Measurements from ENCODE around the gene DESI2.
"Not testable (repeated sequence)": the region's sequence is repeated elsewhere in the genome, so short reads cannot be mapped to it uniquely, and the experiment has no call there.

The DESI2 gene

DNA sequence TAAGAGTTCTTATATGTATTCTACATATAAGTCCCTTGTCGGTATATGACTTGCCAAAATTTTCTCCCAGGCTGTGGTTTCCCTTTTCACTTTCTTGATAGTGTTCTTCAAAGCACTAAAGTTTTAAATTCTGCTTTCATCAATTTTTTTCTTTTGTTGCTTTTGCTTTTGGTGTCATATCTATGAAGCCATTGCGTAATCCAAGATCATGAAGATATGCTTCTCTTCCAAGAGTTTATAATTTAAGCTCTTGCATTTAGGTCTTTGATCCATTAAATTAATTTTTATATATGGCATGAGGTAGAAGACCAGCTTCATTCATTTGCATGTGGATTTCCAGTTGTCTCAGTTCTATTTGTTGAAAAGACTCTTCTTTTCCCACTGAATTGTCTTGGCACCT, 22.2 kb downstream of the DESI2 start:
- no peak overlapping the region for H3K4me3 ChIP-seq (ENCODE audit: low read depth, low read length)
- TF ChIP-seq CTCF (IDR thresholded peaks at IDR 0.05; ENCODE audit: control insufficient read depth, extremely low read depth, insufficient read depth), result no peak
- no peak for DNase-seq (ENCODE audit: low read depth)

DNA sequence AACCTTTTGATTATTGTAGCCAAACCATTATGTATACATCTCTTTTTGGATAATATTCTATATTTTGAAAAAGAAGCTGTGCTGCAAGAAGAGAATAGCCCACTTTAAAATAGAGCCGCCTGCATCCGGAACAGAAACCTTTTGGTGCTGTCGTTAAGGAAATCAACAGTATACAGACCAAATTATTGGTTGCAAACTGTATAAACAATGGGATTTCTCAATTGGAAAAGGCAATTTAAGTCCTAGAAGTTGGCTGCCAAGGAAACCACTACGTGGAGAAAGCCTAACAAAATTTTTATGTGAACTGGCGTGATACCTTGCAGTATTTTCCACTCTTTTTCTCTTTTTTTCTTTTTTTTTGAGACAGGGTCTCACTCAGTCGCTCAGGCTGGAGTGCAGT, 25.8 kb downstream of the DESI2 start:
- H3K4me3 ChIP-seq (ENCODE audit: low read depth, low read length), result no peak overlapping the region
- no peak for TF ChIP-seq CTCF (IDR thresholded peaks at IDR 0.05; ENCODE audit: control insufficient read depth, extremely low read depth, insufficient read depth)
- no peak for DNase-seq (ENCODE audit: low read depth)

GRCh38 chr1:244680667-244681066, 27.7 kb downstream of the DESI2 start:
- DNase-seq (ENCODE audit: low read depth), result no peak
- no peak overlapping the region for H3K4me3 ChIP-seq (ENCODE audit: low read depth, low read length)
- no peak for TF ChIP-seq CTCF (IDR thresholded peaks at IDR 0.05; ENCODE audit: control insufficient read depth, extremely low read depth, insufficient read depth)

DNA sequence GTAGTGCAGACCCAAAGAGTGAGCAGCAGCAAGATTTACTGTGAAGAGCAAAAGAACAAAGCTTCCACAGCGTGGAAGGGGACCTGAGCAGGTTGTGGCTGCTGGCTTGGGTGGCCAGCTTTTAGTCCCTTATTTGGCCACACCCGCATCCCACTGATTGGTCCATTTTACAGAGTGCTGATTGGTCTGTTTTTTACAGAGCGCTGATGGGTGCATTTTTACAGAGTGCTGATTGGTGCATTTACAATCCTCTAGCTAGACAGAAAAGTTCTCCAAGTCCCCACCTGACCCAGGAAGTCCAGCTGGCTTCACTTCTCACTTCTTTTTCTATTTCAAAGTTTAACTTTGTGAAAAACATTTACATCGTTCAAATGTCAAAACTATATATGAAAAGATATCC, 29.2 kb downstream of the DESI2 start:
- H3K4me3 ChIP-seq (ENCODE audit: low read depth, low read length); DNase-seq (ENCODE audit: low read depth): not testable (repeated sequence)

GRCh38 chr1:244695937-244696336, 43.0 kb downstream of the DESI2 start:
- no peak for TF ChIP-seq CTCF (IDR thresholded peaks at IDR 0.05; ENCODE audit: control insufficient read depth, extremely low read depth, insufficient read depth)
- H3K4me3 ChIP-seq (ENCODE audit: low read depth, low read length), result no peak overlapping the region
- DNase-seq (ENCODE audit: low read depth), result no peak

GRCh38 chr1:244699741-244700140, 46.8 kb downstream of the DESI2 start:
- H3K4me3 ChIP-seq (ENCODE audit: low read depth, low read length), result no peak overlapping the region
- DNase-seq (ENCODE audit: low read depth), result no peak
- TF ChIP-seq CTCF (IDR thresholded peaks at IDR 0.05; ENCODE audit: control insufficient read depth, extremely low read depth, insufficient read depth), result no peak

- DNase-seq (ENCODE audit: low read depth), result no peak
- no peak for TF ChIP-seq CTCF (IDR thresholded peaks at IDR 0.05; ENCODE audit: control insufficient read depth, extremely low read depth, insufficient read depth)
- no peak overlapping the region for H3K4me3 ChIP-seq (ENCODE audit: low read depth, low read length)
Measured at GRCh38 chr1:244700808-244701207, 47.9 kb downstream of the DESI2 start.

- no peak for DNase-seq (ENCODE audit: low read depth)
- no peak for TF ChIP-seq CTCF (IDR thresholded peaks at IDR 0.05; ENCODE audit: control insufficient read depth, extremely low read depth, insufficient read depth)
- no peak overlapping the region for H3K4me3 ChIP-seq (ENCODE audit: low read depth, low read length)
Measured at GRCh38 chr1:244702620-244703019, 49.7 kb downstream of the DESI2 start.
